Measurements from ENCODE around the gene KNDC1.

KNDC1 gene

DNA sequence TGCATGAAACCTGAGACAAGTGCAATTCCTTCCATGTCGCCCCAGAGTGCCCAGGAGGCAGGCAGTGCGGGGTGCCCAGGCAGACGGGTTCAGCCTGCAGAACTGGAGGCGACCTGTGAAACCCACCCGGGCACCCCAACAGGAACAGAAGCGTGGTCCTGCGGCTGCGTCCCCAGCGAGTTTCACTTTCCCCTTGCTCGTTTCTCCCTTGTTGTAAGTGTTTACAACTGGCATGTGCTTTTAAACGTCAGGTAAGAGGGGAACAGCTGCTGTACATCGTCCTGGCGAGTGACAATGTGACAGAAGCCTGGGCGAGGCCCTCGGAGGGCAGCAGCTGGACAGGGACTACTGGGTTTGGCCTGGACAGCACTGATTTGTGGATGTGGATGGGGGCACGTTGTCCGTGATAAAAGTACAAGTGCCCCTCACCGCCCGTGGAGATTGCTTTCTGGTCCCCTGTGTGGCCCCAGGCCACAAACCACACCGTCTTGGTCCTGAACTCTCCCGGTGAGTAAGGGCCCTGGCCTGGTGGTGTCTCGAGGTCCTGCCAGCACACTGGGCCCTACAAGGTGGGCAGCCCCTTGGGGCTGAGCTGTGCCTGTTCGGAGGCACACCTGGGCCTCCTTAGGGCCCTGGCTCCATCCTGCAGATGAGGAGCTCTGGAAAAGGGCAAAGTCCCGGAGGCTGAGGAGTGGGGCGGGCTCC lies 81.6 kb downstream of the KNDC1 start:
- DNase-seq (ENCODE audit: low read depth): no peak

DNA sequence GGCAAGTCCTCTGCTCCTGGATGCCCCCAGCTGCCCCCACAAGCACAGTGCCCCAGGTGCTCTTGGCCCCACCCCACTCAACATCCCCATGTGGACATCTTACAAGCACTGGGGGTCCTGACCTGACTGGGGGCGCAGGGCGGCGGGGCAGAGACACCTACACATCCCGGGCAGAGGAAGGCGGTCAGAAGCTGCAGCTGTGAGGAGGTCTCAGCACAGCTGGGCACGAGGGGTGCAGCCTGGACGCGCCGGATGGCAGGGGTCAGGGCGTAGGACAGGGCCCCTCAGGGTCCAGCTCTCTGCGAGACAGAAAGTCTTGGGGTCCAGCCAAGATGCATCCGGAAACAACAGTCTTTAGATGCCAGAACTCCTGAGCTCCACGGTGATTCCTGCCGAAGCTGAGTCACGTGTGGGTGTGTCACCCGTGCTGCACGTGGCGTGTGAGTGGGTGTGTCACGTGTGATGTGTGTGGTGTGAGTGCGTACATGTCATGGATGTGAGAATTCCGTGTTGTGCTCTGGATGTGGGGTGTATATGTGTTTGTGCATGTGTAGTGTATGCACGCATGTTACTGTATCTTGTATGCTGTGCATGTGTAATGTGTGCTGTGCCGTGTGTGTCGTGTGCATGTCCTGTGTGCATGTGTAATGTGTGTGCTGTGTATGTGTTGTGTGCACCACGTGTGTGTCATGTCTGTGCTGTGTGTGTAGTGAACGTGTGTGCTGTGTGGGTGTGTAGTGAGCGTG lies 82.8 kb downstream of the KNDC1 start:
- DNase-seq (ENCODE audit: low read depth): no peak

- DNase-seq (ENCODE audit: low read depth): no peak
Measured at GRCh38 chr10:133243593-133243992, 83.6 kb downstream of the KNDC1 start.

GRCh38 chr10:133245439-133246235 lies 85.6 kb downstream of the KNDC1 start:
- DNase-seq (ENCODE audit: low read depth): no peak

DNA sequence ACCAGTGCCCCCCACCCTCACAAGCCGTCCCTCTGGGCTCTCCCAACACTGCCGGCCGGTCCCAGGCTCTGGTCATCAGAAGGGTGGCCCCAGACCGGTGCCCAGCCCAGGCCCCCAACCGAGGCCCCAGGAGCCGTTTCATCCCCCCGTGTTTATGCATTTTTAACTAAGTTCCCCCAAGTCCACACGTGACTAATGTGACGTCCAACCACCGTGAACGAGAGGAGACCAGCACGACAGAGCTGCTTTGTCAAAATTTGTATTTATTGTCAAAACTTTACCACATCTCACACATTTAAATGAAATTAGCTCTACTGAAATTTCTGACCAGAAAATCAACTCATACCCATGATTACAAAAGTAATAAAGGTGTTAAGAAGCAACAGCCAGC lies 86.2 kb downstream of the KNDC1 start:
- no peak for DNase-seq (ENCODE audit: low read depth)

DNA sequence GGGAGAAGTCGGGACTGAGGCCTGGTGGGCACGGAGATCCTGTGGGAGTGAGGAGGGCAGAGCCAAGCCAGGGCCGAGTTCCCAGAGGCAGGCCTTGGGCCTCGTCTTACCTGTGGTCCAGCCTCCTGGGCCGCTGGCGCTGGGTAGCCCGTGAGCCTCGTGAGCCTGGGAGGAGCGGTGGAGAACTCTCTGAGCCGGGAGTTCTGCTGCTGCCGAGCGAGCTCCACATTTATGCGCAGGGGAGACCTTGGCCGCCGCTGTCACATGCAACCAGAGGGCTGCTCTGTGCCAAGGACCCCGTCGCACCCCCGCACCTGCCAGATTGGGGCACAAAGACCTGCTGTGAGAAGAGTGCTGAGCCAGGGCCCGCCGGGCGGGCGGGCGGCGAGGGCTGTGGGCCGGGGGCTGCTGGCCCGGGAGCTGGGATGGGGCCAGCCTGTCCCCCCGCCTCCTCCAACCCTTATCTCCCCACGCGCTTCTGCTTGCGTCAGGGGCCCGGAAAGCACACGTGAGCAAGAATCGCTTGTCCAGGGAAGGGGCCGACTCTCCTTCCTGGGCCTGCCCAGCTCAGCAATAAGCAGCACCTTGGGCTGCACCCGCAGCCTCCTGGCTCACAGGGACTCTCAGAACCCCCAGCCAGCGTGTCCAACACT lies 87.8 kb downstream of the KNDC1 start:
- DNase-seq (ENCODE audit: low read depth): no peak

DNA sequence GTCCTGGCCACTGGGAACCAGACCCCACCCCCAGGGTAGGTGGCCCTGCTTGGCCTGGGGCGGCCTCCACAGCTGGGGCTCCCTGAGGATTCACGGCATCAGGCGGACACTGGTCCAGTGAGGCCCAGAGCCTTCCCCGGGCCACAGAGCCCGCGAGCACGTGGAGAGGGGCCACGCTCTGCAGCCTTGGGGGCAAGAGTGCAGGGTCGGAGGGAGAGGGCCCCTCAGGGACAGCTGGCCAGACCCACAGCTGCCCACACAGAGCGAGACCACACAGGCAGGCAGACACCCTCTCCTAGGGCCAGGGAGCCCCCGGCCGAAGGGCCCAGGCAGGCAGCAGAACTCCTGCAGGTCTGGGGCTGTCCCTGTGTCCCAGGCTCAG lies 88.3 kb downstream of the KNDC1 start:
- no peak for DNase-seq (ENCODE audit: low read depth)

GRCh38 chr10:133249094-133249780 lies 89.2 kb downstream of the KNDC1 start:
- DNase-seq (ENCODE audit: low read depth): no peak

GRCh38 chr10:133249975-133250754 lies 90.1 kb downstream of the KNDC1 start:
- DNase-seq (ENCODE audit: low read depth): no peak

DNA sequence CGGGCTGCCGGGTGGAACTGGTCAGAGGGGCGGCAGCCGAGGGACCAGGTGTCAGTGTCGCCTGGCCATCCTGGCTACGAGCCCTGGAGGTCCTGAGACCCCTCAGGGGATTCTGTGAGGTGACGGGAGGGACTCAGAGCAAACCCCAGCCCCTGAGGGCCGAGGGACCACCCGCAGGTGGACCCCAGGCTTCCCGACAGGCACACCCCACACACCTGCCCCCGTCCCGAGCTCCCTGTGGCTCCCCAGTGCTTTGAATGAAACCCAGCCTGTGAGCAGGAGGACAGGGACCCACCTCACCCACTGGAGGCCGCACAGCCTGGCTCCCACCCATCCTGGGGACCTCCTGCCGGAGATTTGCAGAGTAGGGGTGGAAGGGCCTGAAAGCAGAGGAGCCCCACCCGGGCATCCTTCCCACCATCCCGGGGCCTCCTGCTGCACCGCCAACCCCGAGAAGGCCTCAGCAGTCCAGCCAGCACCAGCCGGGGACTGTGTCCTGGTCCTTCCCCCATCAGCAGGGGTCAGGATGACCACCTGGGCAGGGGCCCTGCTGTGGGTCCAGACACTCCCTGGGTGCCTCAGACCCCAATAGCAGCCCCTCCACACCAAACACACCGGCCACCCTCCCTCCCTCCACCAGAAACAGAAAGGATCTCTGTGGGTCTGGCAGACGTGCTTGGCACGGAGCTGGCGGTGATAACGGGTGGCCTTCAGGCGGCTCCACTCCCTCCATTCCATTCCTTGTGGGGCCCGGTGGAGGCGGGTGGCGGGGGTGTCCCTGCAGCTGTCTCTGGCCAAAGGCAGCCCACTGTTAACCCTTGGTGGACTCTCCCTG lies 91.6 kb downstream of the KNDC1 start:
- DNase-seq (ENCODE audit: low read depth): no peak

DNA sequence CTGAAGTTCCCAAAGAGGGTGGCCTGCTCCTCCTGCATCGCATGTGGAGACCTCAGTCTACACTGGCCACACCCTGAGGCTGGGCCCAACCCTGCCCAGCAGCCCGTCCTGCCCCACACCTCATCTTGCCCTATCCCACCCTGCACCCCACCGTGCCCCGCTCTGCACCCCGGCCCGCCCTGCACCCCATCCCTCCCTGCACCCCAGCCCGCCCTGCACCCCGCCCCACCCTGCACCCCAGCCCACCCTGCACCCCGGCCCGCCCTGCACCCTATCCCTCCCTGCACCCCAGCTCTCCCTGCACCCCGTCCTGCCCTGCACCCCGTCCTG lies 92.2 kb downstream of the KNDC1 start:
- DNase-seq (ENCODE audit: low read depth): no peak

- DNase-seq (ENCODE audit: low read depth): no peak
Measured at GRCh38 chr10:133253361-133253955, 93.4 kb downstream of the KNDC1 start.

DNA sequence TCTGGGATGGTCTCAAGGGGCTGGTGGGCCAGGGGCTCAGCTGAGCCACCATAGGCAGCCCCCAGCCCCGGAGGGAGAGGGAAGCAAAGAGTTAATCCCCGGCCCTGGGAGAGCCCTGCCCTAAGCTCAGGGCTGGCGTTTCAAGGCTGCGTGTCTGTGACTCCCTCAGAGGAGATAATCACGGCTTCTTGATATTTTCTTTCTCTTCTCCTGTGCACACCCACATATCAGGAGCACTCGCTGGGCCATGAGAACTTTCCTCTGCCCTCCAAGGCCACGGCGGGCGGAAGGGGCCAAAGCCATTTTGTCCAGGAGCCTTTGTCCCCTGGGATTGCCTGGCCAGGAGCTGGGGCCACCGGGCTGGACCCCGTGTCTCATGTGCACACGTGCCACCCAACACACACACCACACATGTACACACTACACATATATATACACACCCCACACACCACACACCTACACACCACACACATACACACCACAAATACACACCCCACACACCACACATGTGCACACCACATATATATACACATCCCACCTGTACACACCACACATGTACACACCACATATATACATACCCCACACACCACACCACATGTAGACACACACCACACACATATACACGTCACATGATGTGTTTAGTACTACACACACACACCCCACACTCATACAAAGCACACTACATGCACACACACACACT lies 94.6 kb downstream of the KNDC1 start:
- DNase-seq (ENCODE audit: low read depth): no peak

DNA sequence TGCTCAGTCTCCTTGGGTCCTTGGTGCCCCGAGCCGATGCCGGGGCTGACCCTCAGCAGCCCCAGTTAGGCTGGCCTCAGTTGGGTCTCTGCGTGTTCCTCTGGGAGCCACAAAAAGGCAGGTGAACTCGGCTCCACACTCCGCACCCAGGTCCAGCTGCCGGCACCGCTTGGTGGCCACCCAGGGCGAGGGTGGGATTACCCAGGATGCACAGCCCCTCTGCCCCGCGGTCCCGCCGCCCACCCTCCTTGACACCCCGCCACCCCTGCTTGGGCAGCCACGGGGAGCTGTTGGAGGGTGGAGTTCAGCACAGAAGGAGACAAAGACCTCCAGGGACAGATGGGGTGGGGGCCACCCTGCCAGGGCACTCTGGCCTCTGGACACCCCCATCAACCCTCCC lies 95.3 kb downstream of the KNDC1 start:
- no peak for DNase-seq (ENCODE audit: low read depth)

DNA sequence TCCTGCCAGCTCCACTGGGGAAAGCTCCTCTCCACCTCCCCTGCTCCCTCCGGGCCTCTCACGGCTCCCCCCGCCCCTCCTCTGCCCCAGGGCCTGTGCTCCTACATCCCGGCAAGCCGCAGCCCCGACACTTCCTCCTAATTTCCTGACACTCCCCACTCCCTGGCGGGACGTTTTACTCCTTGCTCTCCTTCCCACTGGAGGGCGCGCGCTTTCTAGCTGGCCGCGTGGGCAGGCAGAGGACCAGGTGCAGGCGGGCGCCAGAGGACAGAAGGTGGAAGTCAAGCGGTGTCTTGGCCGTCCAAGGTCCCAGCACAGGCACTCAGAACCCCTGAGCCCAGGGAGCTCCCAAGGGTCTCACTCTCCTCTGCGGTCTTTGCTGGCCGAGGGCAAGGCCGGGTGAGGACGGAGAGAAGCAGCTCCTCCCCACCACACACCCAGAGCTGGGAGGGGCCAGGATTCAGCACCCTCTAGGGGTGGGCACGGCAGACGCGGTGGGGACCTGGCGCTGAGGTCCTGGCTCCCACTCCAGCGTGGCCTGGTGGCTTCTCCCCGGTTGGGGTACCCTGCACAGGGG lies 97.6 kb downstream of the KNDC1 start:
- DNase-seq (ENCODE audit: low read depth): no peak

GRCh38 chr10:133258066-133258817 lies 98.2 kb downstream of the KNDC1 start:
- no peak for DNase-seq (ENCODE audit: low read depth)

DNA sequence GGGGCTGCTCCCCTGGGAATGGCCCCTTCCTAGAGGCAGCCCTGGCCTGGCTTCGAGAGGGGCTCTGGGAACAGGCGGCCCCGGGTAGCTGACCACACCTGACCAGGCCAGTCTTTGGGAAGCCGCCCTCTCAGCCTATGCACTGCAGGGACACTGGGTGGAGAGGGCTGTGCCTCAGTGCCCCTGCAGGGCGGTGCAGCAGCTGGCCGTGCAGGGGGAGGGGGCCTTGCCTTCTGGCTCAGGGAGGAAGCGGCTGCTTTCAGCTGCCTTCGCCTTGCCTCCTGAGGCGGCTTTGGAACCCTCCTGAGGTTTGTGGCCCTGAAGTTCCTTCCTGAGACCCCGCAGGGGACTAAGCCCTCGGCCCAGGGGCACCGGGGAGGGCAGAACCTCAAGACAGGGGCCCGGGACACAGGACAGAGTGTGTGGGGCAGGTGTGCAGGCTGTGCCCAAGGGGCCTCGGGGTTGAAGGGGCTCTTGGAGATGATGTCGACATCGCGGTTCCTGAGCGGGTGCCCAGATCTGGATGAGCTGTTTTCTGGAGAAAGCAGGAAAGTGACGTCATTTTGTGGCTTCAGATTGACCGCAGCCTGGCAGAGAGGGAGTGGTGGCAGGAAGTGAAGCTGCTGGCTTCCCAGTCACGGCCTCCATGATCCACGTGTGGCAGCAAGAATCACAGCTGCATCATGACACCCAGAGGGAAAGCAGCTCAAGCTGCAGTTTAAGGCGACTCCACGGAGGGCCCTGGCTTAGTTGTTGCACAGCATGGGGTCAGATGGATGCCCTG lies 99.0 kb downstream of the KNDC1 start:
- DNase-seq (ENCODE audit: low read depth): peak; percentile 77
